ENCODE data around the gene LRRC72.

DNA sequence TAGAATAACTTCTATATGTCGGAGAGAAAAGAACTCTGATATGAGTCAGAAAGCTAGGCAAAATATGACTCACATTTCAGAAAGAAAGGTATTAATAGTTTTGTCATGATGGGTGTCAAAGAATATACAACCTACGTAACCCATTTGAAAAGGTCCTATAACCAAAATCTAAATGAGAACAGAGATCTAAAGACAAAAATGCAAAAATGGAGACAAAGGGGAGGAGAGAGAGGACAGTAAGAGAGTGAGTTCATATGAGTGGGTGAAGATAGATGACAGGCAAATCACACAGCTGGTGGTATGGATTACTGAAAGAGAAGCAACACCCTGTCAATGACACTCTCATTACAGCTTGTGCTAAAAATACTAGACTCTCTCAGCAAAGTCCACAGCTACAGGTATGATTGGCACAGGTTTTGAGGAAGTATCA, 93.4 kb downstream of the LRRC72 start:
- TF ChIP-seq EP300 (IDR thresholded peaks at IDR 0.05) (no peak), POLR2A (IDR thresholded peaks at IDR 0.05) (no peak)
- TF ChIP-seq, protein P1, sequence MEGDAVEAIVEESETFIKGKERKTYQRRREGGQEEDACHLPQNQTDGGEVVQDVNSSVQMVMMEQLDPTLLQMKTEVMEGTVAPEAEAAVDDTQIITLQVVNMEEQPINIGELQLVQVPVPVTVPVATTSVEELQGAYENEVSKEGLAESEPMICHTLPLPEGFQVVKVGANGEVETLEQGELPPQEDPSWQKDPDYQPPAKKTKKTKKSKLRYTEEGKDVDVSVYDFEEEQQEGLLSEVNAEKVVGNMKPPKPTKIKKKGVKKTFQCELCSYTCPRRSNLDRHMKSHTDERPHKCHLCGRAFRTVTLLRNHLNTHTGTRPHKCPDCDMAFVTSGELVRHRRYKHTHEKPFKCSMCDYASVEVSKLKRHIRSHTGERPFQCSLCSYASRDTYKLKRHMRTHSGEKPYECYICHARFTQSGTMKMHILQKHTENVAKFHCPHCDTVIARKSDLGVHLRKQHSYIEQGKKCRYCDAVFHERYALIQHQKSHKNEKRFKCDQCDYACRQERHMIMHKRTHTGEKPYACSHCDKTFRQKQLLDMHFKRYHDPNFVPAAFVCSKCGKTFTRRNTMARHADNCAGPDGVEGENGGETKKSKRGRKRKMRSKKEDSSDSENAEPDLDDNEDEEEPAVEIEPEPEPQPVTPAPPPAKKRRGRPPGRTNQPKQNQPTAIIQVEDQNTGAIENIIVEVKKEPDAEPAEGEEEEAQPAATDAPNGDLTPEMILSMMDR (IDR thresholded peaks at IDR 0.05), result no peak

All from gastroesophageal sphincter (tissue), 3 donors.